ENCODE data around the gene CAPN1.
"Not testable (repeated sequence)": the region's sequence is repeated elsewhere in the genome, so short reads cannot be mapped to it uniquely, and the experiment has no call there.

The CAPN1 gene

GRCh38 chr11:65181569-65182257, at the start of gene CAPN1:
TSS of gene CAPN1 (plus strand) at chr11:65181928. CDS start at chr11:65182702, 774 bp downstream.
- DNase-seq = peak; percentile 31

- DNase-seq = no peak
These were observed 49.3 kb upstream of the CAPN1 start for GRCh38 chr11:65132238-65132987.

GRCh38 chr11:65132988-65133700, 48.6 kb upstream of the CAPN1 start:
- DNase-seq = peak; percentile 51

GRCh38 chr11:65133724-65134123, 48.0 kb upstream of the CAPN1 start:
- no peak for DNase-seq

- peak; percentile 87 for DNase-seq
These were observed 47.3 kb upstream of the CAPN1 start, which contains the start of gene SYVN1 for GRCh38 chr11:65134240-65134951. TSS of gene SYVN1 (minus strand) at chr11:65134519. CDS start at chr11:65133601, 918 bp downstream.

GRCh38 chr11:65134952-65135632, 46.6 kb upstream of the CAPN1 start:
- DNase-seq = peak; percentile 98

GRCh38 chr11:65135633-65136145, 46.0 kb upstream of the CAPN1 start:
- no peak for DNase-seq

GRCh38 chr11:65136515-65137096, 45.1 kb upstream of the CAPN1 start:
- DNase-seq = no peak

- DNase-seq = no peak
These were observed 39.7 kb upstream of the CAPN1 start for GRCh38 chr11:65141896-65142494.

GRCh38 chr11:65147352-65148075, 34.2 kb upstream of the CAPN1 start:
- DNase-seq = no peak

GRCh38 chr11:65148657-65149056, 33.1 kb upstream of the CAPN1 start:
- DNase-seq = no peak

- DNase-seq = not testable (repeated sequence)
These were observed 31.6 kb upstream of the CAPN1 start for GRCh38 chr11:65150131-65150508.

GRCh38 chr11:65150509-65151299, 31.0 kb upstream of the CAPN1 start:
- DNase-seq = peak; percentile 94

- no peak for DNase-seq
These were observed 30.3 kb upstream of the CAPN1 start for GRCh38 chr11:65151331-65151899.

GRCh38 chr11:65152122-65152521, 29.6 kb upstream of the CAPN1 start:
- DNase-seq = no peak

- no peak for DNase-seq
These were observed 25.5 kb upstream of the CAPN1 start for GRCh38 chr11:65156256-65156655.

GRCh38 chr11:65156926-65157325, 24.8 kb upstream of the CAPN1 start:
- no peak for DNase-seq

GRCh38 chr11:65157336-65157735, 24.4 kb upstream of the CAPN1 start:
- no peak for DNase-seq

- DNase-seq = no peak
These were observed 22.7 kb upstream of the CAPN1 start for GRCh38 chr11:65159012-65159411.
